LHCN-M2 (cell line): ENCODE measurements around the gene UBALD1. TPM values are rescaled to one million over a fixed set of nuclear protein-coding genes. Genes with fewer than 3 reads are reported as not detected.
A peak's percentile ranks its signal among the peaks of the same experiment; 100 is the strongest.

Source experiments
- DNase-seq: peaks from one replicate; pipeline ENCODE4 v3.0.0-alpha.2; 2012; ENCODE audit warnings: low read depth
- polyA plus RNA-seq: library from polyadenylated mRNA; unstranded; fragments of >200 nt; gene quantifications from one replicate; pipeline ENCODE4 v1.2.1, GENCODE V29; 2012; ENCODE audit warnings: missing spikeins
- total RNA-seq: library from RNA; depleted of rRNA; stranded (reverse); fragments of >200 nt; gene quantifications from 2 replicates; pipeline ENCODE4 v1.2.3, GENCODE V29; 2014; rRNA removed

UBALD1 gene
- 4.5 and 7.7 TPM in 2 replicates for total RNA-seq
- polyA plus RNA-seq, result 13.8 TPM

DNA sequence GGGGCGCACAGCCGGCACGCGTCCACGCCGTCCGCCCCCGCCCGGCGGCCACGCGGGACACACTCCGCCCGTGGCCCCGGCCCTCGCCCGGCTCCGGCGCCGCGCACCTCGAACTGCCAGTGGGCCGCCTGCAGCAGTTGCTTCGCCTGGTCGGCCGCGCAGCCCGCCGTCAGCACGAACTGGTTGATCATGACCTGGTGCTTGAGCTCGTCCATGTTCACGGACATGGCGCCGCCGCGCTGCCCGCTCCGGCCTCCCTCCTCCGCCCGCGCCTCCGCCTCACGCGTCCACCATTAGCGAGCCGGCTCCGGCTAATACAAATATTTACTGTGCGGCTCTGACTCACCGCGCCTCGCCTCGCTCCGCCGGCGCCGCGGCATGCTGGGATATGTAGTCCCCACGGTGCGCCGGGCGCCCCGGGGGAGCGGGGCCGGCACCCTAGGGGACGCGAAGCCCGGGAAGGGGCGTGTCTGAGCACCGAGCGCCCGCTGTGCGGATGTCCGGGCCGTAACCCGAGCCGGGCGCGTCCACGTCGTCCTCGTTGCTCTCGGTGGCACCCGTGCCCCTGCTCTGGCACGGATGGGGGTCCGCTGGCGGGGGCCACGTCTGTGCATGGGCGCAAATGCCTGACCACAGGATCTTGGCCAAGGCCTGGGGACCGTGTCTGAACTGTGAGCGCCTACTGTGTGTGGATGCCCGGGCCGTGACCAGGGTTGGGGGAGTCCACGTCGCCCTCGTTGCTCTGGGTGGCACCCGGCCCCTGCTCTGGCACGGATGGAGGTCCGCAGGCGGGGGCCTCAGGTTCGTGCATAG is at the start of gene UBALD1:
UBALD1 (minus strand) TSS at position 318 of the 813 bp plus-strand sequence; CDS start at position 227, 91 bp downstream.
- peak; percentile 84 for DNase-seq

DNA sequence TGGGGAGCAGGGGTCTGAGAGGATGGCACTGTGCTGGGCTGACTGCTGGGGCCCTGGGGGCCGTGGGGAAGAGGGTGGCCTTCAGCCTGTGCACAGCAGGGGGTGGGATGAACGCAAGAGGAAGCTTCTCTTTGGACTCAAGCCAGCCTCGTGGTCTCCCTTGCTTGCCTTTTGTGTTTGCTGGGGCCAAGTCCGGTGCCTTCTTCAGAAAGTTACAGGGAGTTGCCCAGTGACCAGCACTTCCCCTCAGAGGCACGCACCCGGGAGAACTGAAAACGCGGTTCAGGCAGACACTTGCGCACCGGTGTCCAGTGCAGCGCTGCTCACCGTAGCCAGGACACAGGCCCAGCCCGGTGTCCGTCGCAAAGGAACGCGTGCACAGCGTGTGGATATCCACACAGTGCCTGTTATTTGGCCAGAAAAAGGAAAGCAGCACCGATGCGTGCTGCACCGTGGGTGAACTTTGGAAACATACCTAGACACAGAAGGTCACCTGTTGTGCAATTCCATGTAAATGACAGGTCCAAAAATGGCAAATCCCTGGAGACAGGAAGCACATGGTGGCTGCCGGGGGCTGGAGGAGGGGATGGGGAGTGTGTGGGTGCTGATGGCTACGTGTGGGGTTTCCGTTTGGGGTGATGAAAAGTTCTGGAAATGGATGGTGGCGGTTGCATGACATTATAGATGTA is 49.2 kb upstream of the UBALD1 start:
- no peak for DNase-seq

DNA sequence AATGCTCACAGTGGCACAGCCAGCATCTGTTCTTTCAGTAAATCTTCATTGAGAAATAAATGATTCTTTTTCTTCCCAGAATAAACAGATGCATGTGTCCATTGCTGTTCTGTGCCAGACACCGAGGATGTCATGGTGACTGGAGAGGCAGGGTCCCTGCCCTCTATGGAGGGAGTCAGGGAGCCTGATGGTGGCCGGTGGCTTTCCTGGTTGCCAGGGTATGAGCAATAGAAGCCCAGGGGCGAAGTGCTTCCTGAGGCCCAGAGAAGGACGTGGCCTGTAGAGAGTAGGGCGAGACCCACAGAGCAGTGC is 48.7 kb upstream of the UBALD1 start:
- peak; percentile 5 for DNase-seq

DNA sequence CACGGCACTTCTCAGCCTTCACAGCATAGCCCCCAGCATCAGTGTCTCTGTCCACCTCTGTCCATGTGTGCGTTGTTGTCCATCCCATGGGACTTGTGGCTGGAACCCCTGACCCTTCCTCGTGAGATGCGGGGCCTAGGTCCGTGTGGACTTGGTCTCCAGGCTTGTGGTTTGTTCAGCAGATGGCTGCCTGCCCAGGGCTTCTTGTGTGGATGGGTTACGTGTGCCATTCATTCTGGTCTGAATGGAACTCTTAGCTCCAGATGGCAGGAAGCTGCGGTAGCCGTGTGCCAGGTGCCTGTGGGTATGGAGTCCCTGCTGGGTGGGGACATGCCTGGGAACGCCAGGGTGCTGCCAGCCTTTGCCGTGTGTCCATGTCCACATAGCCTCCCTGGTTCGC is 47.0 kb upstream of the UBALD1 start:
- peak; percentile 56 for DNase-seq

DNA sequence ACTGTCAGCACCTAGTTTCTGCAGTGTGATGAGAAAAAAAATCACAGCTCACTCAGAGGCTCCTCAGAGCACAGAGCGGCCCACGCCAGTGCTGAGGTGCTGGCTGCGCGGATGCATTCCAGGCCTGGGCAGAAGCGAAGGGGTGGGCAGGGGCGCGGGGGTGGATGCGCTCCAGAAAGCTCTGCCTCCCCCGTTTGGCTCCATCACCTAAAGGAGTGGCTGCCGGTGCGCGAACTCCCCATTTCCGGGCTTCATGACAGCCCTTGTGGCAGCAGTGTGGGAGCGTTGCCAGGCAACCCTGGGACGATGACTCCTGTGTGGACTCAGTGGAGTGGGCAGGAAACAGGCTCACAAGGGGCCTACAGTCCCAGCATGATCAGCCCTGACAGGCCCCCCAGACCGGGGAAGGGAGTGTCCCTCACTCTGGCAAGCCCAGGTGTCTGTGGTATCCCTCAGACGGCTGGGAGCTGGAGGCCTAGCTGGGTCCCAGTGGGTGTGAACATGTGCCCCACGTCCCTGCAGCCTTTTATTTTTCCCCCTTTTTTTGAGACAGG is 45.8 kb upstream of the UBALD1 start:
- peak; percentile 26 for DNase-seq

DNA sequence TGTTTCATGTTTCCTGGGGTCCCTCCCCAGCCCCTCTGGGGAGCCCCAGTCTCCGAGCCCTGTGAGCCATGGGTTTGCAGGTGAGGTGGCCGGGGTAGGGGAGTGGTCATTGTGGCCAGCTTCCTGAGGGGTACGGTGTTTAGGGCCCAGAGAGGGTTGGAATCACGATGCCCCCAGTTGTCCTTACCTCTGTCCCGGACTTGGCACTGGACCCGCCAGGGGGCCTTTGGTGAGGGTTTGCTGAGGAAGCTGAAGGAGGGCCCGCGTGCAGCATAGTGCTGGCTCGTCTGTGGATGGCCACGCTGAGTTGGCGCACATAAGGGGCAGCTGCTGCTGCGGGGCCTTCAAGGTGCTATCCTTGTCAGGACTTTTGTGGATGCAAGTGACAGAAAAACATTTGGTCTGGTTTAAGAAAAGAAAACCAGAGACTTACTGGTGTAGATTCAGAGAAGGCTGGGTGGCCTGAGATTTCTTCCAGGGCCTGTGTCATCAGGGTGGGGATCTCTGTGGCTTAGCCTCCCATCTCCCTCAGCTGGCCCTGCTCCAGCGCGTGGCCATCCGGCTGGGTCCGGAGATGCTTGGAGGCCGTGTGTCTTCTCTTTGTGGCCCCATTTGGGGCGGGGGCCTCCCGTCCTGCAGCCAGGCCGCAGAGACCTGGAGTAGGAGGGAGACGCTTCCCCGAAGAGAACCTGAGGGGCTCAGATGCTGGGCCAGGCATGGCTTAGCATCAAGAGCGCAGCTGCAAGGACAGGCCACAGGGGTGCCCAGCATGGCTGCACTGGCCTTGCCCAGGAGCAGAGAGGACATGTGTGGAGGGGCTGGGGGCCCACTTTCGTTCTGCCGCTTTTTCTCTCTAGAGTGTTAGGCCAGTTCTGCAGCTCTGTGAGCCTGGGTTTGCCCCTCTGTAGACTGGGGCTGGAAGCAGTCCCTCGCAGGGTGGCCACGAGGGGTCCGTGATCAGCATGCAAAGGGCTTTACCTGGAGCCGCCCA is 45.0 kb upstream of the UBALD1 start:
- DNase-seq, result no peak

DNA sequence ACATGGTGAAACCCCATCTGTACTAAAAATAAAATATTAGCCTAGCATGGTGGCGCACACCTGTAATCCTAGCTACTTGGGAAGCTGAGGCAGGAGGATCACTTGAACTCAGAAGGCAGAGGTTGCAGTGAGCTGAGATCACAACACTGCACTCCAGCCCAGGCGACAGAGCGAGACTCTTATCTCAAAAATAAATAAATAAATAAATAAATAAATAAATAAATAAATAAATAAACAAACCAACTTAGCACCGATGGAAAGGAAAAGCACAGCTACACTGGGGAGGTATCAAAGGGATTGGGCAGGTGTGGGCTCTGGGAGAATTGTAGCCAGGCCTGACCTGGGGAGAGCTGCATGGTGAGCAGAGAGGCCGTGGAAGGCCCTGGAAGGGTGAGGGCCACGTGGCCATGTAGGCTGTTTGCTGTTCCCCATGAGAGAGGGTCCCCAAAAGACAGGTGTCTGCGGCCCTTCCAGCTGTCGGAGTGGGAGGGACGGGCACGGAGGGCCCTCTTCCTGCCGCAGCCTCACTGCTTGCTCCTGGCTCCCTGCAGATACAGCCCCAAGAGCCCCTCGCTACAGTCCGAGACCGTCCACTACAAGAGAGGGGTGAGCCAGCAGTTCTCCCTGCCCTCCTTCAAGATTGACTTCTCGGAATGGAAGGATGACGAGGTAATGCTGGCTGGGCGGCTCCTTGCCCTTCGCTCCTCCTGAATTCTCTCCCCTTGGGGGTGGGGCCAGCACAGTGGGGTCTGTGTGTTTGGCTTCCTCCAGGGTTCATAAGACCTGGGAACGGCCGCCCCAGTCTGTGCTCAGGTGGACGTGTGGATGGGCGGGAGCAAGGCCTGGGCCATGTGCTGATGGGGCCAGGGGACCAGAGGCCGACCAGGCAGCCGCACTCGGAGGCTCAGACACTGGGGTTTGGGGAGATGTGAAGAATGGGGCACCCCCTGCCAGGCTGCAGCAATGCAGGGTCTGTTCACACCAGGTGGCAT is 42.3 kb upstream of the UBALD1 start:
- no peak for DNase-seq

DNA sequence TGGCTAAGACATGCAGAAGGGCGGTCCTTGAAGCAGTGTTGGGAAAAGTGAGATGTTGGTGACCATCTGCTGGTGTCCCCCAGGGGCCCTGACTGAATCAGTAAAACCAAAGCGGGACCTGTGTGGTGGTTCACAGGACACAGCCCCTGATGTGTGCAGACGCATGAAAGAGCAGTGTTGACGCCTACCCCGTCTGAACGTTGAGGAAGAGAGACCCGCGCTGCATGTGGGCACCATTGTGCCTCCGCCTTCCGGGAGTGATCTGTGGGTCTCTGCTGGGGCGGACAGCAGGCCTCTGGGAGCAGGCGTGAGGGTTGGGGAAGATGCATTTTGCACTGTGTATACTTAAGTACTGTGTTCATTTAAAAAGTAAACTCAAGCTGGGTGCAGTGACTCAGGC is 41.5 kb upstream of the UBALD1 start:
- DNase-seq, result no peak

DNA sequence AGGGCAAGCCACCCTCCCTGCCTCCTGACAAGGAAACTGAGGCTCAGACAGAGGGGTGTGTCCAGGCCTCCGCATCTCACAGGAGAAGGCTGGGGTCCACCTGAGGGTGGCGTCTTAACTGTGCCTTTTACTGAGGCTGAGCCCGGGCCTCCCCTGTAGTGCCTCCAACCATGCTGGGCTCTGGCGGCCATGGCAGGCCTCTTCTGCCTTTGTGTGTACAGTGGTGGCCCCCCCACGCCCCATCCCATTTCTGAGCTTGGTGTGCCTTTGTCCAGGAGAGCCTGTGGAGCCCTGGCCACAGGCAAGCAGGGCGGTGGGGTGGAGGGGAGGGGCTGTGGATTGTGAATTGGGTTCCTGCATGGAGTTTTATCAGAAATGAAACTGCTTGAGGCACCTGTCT is 41.1 kb upstream of the UBALD1 start:
- DNase-seq, result no peak

DNA sequence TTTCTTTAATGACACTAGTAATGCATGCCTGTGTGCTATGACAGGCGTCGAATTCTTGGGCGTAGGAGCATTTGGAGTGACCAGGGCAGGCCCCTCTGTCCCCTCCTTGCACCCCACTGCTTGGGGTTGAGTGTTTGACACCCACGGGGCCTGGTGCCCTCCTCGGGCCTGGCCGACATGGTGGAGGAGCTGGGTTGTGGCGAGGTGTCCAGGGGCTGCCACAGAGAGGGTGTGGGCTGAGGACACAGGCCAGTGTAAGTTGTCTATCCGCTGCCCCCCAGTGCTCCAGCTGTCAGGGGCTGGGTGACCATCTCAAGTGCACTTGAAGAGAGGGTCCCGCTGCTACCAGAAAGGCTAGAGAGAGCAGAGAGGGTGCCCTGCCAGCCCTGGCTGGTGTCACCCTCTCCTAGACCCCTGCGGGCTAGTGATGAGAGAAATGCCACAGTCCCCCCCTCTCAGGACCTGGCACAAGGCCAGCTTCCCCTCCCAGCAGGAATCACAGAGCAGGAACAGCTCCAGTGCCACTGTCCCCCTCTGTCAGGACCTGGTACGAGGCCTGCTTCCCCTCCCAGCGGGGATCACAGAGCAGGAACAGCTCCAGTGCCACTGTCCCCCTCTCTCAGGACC is 40.4 kb upstream of the UBALD1 start:
- DNase-seq, result no peak

DNA sequence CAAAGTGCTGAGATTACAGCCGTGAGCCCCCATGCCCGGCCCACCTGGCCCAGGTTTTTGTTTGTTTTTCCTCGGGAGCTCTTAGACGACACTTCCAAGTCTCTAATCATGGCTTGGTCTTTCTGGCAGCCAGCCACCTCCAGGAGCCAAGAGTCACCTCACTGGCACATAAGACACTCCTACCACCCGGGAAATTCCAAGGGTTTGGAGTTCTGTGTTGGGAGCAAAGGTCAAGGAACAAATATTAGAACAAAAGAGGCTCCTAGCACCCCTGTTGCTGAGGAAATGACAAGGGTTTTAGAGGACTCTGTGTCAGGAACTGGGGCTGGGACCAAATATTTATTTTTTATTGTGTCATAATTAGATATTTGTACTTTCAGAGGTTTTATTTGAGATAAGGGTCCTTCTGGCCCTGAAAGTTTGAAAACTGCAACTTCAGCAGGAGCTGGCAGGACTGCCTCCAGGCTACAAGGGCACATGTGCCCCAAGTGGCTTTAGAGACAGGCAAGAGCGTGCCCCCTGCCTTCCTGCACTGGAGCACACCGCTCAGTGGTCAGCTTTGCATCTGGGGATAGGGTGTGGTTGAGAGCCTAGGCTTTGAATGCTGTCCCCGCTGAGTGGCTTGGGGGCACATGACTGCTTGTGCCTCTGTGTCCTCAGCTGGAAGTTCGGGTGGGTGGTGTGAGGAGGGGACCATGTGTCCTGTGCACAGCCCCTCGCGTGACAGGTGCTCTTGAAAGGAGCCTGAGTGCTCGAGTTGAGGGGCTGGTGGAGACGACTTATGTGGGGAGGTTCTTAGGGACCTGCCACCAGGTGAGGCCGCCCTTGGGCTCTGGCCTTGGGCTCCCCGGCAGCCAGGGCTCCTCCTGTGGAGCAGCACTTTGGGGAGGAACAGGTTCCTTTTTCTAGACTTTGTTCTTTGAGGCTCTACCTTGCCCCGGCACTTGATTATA is 39.6 kb upstream of the UBALD1 start:
- DNase-seq, result no peak

DNA sequence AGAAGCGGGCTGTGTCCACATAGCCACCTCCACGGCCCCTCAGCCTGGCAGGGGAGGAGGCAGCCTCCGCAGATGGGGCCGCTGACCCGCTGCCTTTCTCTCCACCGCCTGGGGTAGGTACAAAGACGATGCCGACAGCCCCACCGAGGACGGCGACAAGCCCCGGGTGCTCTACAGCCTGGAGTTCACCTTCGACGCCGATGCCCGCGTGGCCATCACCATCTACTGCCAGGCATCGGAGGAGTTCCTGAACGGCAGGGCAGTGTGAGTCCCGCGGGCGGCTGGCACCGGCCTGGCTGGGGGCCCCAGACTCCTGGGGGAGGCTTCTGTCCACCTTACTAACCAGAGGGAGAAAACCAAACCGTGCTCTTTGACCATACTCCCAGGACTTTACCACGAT is 37.9 kb upstream of the UBALD1 start:
- no peak for DNase-seq

DNA sequence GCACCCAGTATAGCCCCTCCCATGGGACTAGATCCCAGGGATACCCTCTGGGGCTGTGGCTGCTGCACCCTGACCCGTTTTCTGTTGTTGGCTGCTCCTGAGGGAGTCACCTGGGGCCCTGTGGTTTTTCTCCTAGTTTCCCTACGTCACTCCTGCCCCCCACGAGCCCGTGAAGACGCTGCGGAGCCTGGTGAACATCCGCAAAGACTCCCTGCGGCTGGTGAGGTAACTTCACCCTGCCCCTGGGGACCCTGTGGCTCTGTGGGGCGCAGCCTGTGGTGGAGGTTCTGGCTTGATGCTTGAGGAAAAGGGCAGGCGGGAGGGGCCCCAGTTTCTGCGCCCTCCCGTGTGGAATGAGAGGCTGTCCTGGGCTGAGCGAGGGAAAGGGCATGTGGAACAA is 37.1 kb upstream of the UBALD1 start:
- DNase-seq, result no peak

DNA sequence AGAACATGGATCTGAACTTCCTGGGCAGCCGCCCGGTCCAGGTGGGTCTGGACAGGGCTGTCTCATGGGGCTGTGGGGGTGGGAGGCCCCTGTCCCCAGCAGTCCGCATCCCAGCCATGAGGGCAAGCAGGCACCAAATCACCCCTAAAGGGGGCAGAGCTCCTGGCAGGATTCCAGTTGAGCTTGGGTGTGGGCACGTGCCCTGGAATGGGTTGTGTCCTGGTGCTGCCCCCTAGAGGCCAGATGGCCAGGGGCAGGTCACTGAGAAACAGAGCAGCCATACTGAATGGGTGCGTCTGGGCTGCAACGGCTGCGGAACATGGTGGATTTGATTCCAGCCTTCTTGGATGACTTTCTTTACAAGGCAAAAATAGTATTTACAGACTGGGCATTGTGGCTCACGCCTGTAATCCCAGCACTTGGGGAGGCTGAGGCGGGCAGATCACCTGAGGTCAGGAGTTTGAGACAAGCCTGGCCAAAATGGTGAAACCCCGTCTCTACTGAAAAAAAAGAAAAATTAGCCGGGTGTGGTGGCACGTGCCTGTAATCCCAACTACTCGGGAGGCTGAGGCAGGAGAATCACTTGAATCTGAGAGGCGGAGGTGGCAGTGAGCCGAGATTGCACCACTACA is 35.9 kb upstream of the UBALD1 start:
- DNase-seq, result peak; percentile 63

DNA sequence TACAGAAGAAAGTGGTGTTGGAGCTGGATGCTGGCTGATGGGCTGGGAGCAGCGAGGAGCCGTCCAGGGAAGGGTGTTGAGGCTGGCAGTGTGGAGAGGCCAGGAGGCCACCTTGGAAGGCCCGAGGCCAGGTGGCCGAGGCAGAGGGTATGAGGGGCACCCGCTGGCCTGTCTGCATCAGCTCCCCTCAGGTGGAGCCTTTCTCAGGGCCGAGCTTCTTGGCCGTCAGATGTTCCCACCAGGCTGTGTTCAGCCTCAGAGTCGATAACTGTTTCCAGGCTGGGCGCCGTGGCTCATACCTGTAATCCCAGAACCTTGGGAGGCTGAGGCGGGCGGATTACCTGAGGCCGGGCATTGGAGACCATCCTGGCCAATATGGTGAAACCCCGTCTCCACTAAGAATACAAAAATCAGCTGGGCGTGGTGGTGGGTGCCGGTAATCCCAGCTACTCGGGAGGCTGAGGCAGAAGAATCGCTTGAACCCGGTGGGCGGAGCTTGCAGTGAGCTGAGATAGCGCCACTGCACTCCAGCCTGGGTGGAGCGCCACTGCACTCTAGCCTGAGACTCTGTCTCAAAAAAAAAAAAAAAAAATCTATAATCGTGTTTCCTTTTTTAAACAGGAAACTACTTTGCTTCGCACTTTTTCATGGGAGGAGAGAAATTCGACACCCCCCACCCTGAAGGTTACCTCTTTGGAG is 35.2 kb upstream of the UBALD1 start:
- no peak for DNase-seq

DNA sequence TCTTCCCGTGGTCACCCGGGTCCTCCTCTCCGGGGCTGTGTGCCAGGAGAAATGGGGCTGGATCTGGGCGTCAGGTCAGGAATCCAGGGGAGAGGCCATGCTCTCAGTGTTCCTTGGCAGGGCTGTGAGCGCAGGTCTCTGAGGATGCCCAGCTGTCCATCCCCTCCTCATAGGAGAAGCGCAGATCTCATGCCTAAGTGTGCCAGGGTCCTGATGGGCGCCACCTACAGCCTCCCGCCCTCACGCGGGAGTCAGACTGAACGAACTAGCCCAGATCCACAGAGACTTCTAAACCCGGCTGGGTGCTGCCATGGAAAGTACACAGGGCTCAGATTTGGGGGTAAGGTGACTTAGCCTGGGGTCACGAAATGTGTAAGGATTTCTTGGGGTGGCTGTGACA is 34.2 kb upstream of the UBALD1 start:
- DNase-seq, result no peak

DNA sequence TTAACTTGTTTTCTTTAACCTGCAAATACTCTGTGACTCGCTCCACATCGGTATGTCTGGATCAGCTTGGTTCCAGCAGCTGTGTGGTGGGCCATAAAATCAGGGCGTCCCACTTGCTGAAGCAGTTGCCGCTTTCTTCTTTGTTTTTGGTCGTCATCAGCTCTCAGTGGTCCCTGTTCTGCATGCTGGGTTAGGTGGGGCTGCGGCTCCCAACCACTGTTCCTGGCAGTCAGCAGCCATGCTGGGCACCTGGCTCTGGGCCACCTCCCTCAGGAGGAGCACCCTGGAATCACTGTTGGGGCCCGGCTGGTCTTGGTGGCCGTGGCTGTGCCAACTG is 32.9 kb upstream of the UBALD1 start:
- DNase-seq, result no peak
